ENCODE measurements around the gene DHCR7.

Gene DHCR7

DNA sequence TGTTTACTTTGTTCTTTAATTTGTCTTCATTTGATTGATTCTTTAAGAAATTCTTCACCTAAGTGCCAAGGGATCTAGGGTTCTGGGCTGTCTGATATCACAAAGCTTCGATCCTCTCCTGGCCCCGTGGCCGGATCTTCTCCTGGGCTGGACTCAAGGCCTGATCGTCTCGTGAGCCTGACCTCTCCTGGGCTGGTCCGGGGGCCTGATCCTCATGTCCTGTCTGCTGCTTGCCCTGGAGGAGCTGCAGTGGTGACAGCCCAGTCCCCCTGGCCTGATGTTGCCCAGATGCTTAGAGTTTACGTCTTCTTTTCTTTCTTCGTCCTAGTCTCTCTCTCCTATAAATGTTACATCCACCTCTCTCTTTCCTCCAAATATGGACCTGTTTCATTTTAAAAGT, 8.1 kb upstream of the DHCR7 start:
- no peak for DNase-seq

DNA sequence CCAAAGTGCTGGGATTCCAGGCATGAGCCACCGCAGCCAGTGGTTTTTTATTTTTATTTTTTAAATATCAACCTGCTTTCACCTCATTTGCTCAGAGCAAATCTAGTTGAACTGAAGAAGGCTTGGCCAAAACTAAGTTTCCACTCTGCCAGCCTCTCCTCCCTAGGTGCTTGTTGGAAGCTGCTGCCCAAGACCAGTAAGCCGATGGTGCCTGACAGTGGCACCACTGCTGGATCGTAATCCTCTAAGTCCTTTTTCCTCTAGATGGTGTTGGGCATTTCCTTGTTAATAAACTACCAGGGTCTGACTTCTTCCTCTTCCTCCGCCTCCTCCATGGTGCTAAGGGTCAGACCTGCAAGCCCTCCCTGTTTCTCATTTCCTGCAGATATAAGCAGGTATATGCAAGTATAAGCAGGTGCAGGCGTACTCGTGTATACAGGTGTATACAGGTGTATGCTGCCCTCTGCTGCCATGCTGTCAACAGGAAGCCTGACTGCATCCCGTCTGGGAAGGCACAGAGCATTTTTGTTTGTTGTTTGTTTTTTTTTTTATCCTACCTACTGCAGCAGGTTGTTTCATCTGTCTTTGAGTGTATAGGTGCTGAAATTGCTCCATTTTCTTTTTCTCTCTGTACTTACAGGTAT, 6.4 kb upstream of the DHCR7 start:
- DNase-seq: no peak

DNA sequence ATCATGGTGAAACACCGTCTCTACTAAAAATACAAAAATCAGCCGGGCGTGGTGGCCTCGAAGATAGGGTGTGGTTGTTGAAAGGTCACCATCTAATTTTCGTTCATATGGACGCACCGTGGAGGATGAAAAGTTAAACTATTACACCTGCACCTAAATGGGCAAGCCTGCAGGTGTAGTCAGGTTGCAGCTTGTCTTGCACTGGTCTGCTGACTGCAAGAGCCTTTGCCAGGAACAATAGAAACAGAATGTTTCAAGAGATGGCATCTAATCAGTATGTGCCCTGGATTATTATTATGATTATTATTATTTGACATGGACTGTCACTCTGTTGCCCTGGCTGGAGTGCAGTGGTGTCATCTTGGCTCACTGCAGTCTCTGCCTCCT, 5.7 kb upstream of the DHCR7 start:
- no peak for DNase-seq

DNA sequence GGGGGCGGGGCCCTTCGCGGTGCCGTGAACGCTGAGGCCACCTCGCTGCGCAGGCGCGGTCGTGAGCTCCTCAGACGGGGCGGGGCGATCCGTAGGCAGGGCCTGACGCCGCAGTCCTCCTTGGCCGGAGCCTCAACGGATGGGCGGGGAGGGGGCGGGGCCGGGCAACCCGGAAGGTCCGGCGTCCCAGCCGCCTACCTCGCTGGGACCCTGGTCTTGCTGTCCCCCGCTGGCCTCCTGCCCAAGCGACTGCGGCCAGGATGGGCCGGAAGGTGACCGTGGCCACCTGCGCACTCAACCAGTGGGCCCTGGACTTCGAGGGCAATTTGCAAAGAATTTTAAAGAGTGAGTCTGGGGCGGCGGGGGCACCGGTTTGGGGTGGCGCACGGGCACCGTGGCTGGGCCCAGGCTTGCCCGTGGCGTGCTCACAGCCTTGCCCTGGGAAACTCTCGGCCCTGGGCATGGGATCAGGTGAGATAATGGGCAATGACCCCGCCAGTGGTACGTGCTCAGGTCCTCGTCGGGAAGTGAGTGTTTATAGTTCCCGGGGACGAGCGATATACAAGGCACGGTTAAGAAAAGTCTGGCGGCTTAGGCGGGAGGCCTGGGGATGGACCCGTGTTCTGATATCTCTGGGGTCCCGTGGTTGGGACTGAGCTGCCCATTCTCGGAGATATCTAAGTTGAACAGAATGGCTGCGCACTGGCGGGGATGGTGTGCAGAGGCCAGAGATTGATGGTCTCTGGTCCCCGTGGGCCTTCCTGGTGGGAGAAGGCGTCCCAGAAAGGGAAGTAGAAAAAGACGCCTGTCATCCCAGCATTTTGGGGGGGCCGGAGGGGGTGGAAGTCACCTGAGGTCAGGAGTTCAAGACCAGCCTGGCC, 5.1 kb upstream of the DHCR7 start, which contains the start of gene NADSYN1:
TSS of gene NADSYN1 (plus strand) at position 167 of the 881 bp plus-strand sequence. CDS start at position 261, 94 bp downstream.
- peak; percentile 94 for DNase-seq

DNA sequence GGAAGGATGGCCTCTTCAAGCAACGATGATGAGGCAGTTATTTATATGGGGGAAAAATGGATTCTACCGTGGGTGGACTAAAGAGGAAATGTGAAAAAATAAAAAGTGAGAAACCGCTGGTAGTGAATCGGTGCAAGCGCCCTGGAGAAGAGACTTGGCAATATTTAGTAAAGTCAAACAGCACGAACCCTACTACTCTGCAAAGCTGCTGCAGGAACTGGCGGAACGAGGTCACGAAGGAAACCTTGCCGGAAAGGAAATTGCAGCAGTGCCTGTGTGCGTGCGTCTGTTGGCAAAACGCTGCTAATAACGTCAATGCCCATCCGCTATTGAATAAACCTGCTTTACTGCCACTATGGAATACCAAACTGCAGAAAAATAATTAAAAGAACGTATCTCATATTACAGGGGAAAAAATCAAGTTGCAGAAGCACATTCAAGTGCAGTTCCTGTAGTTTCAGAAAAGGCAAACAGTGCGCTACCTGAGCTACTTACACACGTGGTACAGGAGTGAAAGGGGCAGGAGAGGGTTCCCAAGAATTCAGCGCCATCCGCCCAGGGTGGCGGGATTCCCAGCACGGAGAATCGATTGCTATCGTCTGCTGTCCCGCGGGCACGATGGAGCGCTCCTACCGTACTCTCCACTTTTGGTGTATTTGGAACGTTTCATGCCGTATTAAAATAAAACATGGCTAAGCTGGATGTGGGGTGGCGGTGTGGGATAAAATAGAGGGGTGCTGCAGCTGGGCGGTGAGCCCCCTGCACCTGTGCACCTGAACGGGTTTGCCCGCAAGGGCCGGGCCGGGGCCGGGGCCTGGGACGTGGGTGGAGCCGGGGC, 4.2 kb upstream of the DHCR7 start:
- peak; percentile 55 for DNase-seq

DNA sequence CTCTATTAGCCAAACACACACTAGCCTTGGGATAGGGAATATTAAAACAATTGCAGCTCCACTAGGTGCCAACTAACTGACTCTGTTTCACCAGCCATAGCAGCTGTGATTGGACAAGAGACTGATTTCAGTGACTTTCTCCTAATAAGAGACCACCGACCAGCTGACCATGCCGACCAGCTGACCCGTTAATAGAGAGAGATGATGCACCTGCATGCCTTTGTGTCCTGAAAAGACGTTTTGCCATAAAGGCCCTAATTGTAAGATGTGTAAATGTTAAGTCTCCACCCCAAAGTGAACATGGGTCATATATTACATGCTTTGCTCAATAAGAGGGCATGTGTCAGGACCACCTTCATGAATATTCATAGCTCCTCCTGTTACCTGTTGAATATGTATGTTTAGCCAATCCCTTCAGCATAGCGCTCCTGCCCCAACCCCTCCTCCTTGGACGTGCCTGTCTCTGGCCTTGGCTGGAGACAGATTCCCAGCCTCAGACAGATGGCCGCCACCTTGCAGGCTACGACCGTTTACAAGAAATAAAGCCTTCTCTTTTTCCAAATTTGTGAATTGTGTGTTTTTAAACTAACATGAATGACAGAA, 3.5 kb upstream of the DHCR7 start:
- no peak for DNase-seq

DNA sequence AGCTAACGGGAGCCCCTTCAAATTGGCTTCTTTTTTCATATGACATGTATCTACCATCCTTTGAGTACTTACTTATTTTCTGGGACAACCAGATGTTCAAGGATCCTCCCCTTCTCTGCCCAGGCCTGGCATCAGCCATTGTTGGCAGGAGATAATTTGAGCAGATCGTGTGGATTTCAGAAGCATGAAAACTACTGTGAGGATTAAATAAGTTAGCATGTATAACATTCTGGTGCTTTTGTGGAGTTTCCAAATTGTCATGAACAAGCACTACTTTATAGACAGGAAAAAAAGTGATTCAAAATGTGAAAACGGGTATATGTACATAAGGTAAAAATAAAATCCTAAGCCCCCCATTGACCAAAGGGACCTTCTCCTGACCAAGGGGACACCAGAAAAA, 2.7 kb upstream of the DHCR7 start:
- no peak for DNase-seq

DNA sequence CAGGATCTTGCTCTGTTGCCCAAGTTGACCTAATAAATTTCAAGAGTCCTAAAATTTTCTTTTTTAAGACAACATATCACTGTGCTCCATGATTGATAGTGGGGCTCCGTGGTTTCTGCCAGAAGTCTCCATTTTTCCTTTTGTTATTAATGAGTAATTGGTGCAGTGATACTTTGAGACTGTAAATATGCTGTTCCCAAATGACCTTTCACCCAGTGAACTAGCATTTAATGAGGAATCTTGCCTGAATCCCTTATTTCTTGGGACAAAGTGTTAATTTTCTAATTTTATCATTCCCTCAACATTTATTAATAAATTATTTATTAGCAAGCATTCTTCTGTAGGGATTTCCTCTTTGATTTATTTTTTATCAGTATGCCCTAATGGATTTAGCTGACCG, 2.3 kb upstream of the DHCR7 start:
- DNase-seq: no peak

DNA sequence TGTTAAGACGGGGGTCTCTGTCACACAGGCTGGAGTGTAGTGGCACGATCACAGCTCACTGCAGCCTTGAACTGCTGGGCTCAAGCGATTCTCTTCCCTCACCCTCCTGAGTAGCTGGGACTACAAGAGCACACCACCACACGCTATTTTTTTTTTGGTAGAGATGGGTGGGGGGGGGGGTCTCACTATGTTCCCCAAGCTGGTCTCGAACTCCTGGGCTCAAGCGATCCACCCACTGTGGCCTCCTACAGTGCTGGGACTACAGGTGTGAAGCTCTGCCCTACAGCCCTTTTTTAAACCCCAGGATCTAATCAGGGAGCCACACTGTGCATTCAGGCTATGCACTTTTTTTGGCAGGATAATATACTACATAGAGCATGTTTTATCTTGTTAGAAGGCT, 1.4 kb upstream of the DHCR7 start:
- no peak for DNase-seq

DNA sequence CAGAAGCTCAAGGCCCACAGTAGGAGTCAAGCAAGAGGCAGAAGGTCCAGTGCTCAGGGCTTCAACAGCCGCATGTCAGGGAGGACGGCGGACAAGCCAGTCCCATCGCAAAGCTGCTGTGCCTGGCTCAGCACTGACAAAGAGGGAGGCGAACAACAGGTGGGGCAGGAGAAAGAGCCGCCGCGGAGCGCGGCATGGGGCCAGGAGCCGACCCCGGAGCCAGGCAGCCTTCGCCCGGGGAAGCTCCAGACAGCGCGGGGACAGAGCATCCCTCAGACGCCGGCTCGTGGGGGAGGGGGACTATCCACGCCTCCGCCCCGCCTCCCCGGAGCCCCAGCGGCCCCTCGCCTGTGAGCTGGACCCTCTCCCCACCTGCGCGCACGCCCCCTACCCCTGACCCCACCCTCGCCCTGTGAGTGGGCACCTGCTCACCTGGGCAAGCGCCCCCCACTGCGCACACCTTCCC, 369 bp downstream of the DHCR7 start:
- DNase-seq: peak; percentile 40

DNA sequence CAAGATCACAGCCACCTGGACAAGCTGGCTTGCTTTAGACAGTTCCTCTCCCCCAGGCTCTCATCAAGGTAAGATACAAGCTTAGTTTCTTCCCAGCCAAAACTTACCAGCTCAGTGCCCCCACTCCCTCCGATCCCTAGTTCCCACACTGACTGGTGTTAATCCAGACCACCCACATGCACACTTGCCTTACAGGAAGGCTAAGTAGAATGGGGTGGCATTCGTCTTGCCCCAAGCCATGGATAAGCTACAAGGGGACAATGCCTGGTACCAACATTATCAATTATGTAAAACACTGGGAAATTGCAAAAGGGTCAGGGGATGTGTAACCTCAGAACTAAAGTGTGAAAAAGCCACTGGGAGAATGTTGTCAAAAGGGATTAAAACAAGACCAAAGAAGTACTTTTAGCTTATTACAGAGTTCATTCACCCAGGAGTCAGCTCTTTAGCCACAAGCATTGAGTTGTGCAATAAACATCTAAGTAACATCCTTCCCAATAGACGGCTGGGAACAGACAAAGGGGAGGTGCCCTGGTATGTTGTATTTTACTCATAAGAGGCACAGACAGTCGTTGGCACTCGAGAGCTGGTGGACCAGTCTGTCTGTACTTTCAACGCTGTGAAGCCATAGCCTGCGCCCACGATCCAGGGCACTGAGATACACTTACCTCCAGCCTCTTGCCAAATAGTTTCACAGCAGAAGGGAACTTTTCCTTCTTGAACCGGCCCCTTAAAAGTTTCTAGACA, 1.1 kb downstream of the DHCR7 start:
- DNase-seq: no peak

DNA sequence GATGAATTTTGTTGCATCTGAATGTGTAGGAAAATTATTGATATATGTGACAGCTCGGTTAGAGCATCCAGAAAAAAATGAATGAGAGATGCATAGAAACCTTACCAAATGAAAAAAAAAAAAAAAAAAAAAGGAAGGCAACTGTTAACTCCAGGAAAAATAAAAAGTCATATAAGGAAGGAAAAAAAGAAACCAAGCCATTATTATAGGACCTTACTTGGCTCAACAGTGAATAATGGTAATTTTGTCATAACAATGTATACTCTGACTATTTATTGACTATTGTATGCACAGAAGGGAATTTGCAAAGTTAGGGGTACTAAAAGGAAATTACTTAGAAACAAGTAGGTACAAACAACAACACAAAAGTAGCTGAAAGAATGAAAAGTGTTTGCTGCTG, 2.0 kb downstream of the DHCR7 start:
- no peak for DNase-seq

DNA sequence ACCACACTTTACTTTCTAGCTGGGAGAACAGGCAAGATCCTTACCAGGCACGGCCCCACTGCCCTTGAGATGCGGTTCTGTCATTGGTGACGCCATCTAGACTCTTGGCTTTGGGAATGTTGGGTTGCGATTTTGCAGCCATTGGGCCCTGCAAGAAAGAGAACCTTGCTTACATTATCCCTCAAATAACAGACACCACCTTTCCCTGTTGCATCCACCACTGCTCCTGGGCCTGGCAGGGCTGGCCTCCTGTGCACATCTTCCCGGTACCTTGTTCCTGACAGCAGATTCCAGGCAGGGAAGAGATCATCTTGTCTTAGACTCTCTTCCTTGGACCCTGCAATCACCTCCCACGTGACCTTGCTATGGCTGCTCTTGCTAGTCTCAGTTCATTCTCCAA, 3.4 kb downstream of the DHCR7 start:
- DNase-seq: no peak

DNA sequence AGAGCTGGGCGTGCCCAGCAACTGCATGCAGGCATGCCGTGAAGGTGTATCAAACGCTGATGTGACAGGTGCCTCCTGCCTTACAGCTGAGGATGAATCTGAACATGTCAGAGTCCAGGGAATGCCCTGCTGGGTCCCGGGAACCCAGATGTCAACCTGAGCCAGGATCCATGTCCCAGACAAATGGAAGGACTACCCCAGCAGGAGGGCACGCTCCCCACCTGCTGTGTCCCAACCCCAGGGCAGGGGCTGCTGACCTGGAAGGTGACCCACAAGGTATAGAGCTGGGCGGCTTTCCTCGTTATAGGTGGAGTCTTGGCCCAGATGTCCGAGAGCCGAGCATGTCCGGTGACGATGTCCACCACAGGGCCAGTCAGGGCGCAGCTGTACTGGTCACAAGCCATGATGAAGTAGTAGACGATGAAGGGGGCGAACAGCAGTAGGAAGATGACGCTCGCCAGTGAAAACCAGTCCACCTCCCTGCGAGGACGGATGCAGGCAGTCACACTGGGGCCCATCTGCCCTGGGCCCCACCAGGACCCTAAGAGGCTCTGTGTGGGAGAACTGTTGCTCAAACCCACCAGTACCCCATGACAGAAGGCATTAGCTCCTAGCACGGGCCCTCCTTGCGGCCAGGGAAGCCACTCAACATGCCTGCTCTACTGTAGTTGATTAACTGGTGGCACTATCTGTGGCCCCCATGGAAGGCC, 4.3 kb downstream of the DHCR7 start:
- DNase-seq: no peak

DNA sequence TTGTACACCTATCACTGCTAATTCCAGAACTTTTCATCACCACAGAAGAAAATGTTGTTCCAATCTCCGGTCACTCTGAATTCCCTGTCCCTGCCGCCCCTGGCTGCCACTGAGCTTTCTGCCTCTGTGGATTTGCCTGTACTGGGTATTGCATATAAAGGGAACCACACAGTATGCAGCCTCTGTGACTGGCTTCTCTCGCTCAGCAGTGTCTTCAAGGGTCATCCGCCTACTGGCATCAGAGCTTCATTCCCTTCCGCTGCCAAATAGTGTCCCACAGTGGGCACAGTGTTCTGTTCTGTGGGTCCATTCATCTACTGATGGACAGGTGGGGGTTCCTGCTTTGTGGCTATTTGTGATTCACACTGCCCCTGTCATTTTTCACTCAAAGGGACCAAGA, 5.3 kb downstream of the DHCR7 start:
- no peak for DNase-seq

DNA sequence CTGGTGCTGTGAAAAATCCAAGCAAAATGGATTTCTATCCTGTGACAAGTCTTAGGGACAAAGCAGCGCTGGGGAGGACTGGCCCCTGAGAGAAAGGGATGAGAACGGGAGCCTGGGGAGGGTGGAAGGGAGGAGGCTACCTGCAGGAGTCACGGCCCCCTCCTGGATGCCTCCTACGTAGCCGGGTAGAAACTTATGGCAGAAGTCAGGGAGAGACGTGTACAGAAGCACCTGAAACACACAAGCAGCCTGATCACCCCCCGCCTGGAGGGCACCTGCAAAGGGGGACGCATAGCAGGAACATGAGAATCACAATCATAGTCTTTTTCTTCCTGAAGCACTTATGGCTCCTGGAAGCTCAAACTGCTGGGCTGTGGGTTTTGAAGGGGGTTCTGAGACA, 6.1 kb downstream of the DHCR7 start:
- DNase-seq: no peak

DNA sequence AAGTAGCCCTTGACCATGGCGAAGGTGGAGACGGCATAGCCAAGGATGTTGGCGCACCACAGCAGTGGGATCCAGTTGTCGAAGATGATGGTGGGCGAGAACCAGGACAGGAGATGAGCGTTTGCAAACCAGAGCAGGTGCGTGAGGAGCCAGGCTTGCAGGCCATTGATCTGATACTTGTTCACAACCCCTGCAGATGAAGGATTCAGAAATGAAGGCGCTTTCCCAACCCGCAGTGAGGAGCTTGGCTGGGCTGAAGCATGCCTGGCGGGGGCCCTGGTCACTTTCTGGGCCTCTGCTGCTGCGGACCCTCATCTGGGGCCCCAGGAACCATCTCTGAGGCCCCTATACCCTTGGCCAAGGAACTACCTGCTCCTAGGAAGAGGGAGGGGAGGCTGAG, 6.9 kb downstream of the DHCR7 start:
- DNase-seq: no peak

DNA sequence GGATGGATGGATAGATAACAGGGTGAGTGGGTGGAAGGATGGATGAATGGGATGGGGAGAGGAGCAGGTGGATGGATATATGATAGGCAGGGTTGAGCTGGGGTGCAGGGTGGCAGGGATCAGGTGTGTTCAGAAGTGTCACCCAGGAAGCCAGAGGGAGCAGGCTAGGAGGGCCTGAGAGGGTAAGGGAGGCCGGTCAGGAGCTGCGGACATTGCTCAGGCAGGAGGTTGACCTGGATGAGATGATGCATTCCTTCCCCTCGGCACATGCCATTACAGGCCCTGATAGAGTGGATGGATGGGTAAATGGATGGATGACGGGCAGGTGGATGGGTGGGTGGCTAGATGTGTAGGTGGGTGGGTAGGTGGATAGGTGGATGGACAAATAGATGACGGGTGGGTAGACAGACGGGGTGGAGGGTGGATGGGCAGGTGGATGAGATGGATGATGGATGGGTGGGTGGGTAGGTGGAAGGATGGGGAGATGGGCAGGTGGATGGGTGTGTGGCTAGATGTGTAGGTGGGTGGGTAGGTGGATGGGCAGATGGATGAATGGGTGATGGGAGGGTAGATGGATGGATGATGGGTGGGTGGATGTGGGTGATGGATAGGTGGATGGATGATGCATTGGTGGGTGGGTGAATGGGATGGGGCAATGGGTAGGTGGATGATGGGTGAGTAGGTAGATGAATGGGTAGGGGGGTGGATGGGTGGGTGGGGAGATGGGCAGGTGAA, 8.0 kb downstream of the DHCR7 start:
- no peak for DNase-seq

DNA sequence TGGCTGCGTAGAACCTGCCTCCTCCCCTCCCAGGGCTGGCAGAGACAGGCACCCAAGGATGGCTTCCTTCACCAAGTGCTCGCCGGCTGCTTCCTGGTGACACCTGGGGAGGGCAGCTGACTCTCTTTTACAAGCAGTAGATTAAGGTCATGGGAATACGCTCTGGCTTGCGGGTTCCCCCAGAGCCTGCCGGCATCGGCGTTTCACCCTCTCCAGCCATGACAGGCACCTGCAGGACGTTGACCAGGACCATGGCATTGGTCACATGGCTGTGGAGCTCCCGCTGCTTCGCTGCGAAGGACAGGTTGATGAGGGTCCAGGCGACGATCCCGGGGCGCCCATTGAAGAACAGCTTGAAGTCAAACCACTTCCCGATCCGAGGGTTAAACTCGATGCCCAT, 9.5 kb downstream of the DHCR7 start:
- DNase-seq: no peak

DNA sequence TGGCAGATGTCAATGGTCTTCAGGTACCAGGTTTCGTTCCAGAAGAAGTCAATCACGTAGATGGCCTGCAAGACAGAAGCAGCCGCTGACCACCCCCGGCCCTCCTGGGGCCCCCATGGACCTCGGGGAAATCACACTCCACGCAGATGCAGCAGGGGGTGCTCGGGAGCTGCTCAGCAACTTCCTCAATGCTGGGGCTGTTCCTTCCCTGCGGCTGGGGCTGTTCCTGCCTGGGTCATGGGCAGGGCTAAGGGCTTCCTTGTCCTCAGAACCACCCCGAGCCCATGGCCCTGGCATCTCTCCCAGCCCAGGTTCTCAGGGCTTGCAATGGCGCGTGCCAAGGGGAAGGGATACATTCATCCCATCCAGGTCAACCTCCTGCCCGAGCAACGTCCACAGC, 10.3 kb downstream of the DHCR7 start:
- no peak for DNase-seq

DNA sequence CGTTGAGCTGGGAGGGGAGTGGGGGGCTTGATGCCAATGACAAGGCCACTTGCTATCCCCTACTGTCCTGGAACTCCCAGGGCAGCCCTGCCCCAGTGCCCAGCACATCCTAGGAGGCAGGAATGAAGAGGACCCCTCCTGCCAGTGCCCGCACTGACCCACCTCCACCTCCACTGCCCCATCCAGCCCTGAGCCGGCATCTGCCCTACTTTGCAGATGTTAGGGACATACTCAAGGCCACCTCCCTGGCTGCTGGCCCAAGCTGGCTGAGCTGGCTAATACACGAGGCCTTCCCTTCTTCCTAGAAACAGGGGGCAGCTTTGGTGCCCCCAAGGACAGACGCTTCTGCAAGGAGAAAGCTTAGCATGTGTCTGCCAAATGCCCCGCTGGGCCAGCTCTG, 10.8 kb downstream of the DHCR7 start:
- DNase-seq: no peak

Measured in activated naive CD4-positive, alpha-beta T cell treated with anti-CD3 and anti-CD28 coated beads, Interleukin-2, amount 50 U/mL, for 16 hours (primary cell).